Thyroid gland (tissue), 4 donors: ENCODE data around the gene ARV1. TPM values are rescaled to one million over a fixed set of nuclear protein-coding genes. Genes with fewer than 3 reads are reported as not detected.

Experiments
- DNase-seq, 2 donors: peaks; one replicate each; pipeline ENCODE4 v3.0.0-alpha.2; 2019
- H3K27ac ChIP-seq, 3 donors: fragments of 200-600 bp; sonication (generic); 1 replicate in 2 of 3; 2 replicates in 1 of 3; pipeline ENCODE4 v1.5.1; 2016 to 2019; ENCODE audit warnings: mild to moderate bottlenecking in 1 of 3, moderate library complexity in 1 of 3
- H3K27me3 ChIP-seq: fragments of 200-600 bp; sonication (generic); one replicate; pipeline ENCODE4 v1.5.1; 2019
- H3K36me3 ChIP-seq, 2 donors: fragments of 200-600 bp; sonication (generic); one replicate each; pipeline ENCODE4 v1.5.1; 2016 to 2019
- H3K4me1 ChIP-seq, 2 donors: fragments of 200-600 bp; sonication (generic); one replicate each; pipeline ENCODE4 v1.5.1; 2017 to 2019
- H3K4me3 ChIP-seq, 3 donors: fragments of 200-600 bp; sonication (generic); replicated peaks in 1 of 3; 1 replicate in 2 of 3; 2 replicates in 1 of 3; pipeline ENCODE4 v1.5.1; 2016; ENCODE audit warnings: mild to moderate bottlenecking in 1 of 3
- H3K9me3 ChIP-seq: fragments of 200-600 bp; sonication (generic); one replicate; pipeline ENCODE4 v1.5.1; 2017
- CTCF ChIP-seq, 6 experiments: fragments of 200-600 bp in 3 of 6; fragments of 450-650 bp in 3 of 6; sonication (generic) in 3 of 6; IDR thresholded peaks; one replicate each; pipeline ENCODE4 v1.5.1; 2016 to 2019; ENCODE audit warnings: antibody characterized with exemption in 6 of 6, mild to moderate bottlenecking in 2 of 6, inconsistent platforms in 1 of 6, moderate library complexity in 1 of 6
- POLR2A ChIP-seq, 2 donors: fragments of 450-650 bp; IDR thresholded peaks; one replicate each; pipeline ENCODE4 v1.6.1; 2017; ENCODE audit warnings: antibody characterized with exemption in 2 of 2, mild to moderate bottlenecking in 2 of 2, moderate library complexity in 1 of 2
- WGBS, 2 donors: methylation state at CpG; one replicate each; pipeline ENCODE4 v1.1.5; 2017; 5-methylcytosine and 5-hydroxymethylcytosine counted together
- intact Hi-C: fragments of 100-400 bp; cut with DNase I; formaldehyde crosslinking; loops from one replicate; pipeline ENCODE4 v1.15.1; 2023
- total RNA-seq, 4 donors: library from RNA; depleted of rRNA; stranded (reverse); fragments of >200 nt; gene quantifications; one replicate each; pipeline ENCODE4 v1.2.3, GENCODE V29; 2016

ARV1 gene
- total RNA-seq, 4 donors from 2014 or later, result 29.3 to 39.2 (median 34.8) TPM

GRCh38 chr1:231013391-231014015 lies 34.6 kb downstream of the ARV1 start:
- H3K4me3 ChIP-seq, result no peak overlapping the region
- no peak overlapping the region for H3K27ac ChIP-seq
- no peaks in the 10 kb centered on the region for H3K9me3 ChIP-seq
- no peaks in the 10 kb centered on the region for H3K27me3 ChIP-seq
- no peaks in the 10 kb centered on the region for H3K36me3 ChIP-seq
- TF ChIP-seq CTCF (IDR thresholded peaks at IDR 0.05), result no peak
- no peak for TF ChIP-seq POLR2A (IDR thresholded peaks at IDR 0.05)
- no peaks in the 10 kb centered on the region for H3K4me1 ChIP-seq
- 55 to 66% methylated on average over 3 of the region's 3 CpGs for WGBS, 2 donors
- intact Hi-C loops, result no loop called here
- no peak for DNase-seq

GRCh38 chr1:231016234-231016633 lies 37.3 kb downstream of the ARV1 start:
- no peaks in the 10 kb centered on the region for H3K36me3 ChIP-seq
- no peak overlapping the region for H3K27ac ChIP-seq
- TF ChIP-seq POLR2A (IDR thresholded peaks at IDR 0.05) (no peak), CTCF (IDR thresholded peaks at IDR 0.05) (no peak)
- intact Hi-C loops, result no loop called here
- H3K9me3 ChIP-seq, result no peaks in the 10 kb centered on the region
- no peaks in the 10 kb centered on the region for H3K4me1 ChIP-seq
- no peak overlapping the region for H3K4me3 ChIP-seq
- no peaks in the 10 kb centered on the region for H3K27me3 ChIP-seq
- WGBS, 2 donors, result 96 to 98% methylated on average over 6 of the region's 6 CpGs
- no peak for DNase-seq

- Histone ChIP-seq H3K9me3 (no peaks in the 10 kb centered on the region), H3K27ac (no peak overlapping the region), H3K27me3 (no peaks in the 10 kb centered on the region), H3K36me3 (no peaks in the 10 kb centered on the region), H3K4me3 (no peak overlapping the region), H3K4me1 (no peaks in the 10 kb centered on the region)
- no peak for DNase-seq
- intact Hi-C loops, result no loop called here
- TF ChIP-seq POLR2A (IDR thresholded peaks at IDR 0.05) (no peak), CTCF (IDR thresholded peaks at IDR 0.05) (no peak)
- 86 to 94% methylated on average over 5 of the region's 5 CpGs for WGBS, 2 donors
Observed at GRCh38 chr1:231016966-231017365, 38.1 kb downstream of the ARV1 start.

GRCh38 chr1:231019711-231020110 lies 40.8 kb downstream of the ARV1 start:
- H3K9me3 ChIP-seq, result no peaks in the 10 kb centered on the region
- H3K4me1 ChIP-seq, result no peaks in the 10 kb centered on the region
- intact Hi-C loops, result no loop called here
- 89 to 96% methylated on average over 13 to 14 of the region's 14 CpGs for WGBS, 2 donors
- H3K27ac ChIP-seq, result no peak overlapping the region
- no peak for DNase-seq
- H3K27me3 ChIP-seq, result no peaks in the 10 kb centered on the region
- H3K36me3 ChIP-seq, result no peaks in the 10 kb centered on the region
- TF ChIP-seq POLR2A (IDR thresholded peaks at IDR 0.05) (no peak), CTCF (IDR thresholded peaks at IDR 0.05) (no peak)
- no peak overlapping the region for H3K4me3 ChIP-seq

- Histone ChIP-seq H3K36me3 (no peaks in the 10 kb centered on the region), H3K9me3 (no peaks in the 10 kb centered on the region), H3K4me1 (no peaks in the 10 kb centered on the region), H3K4me3 (no peak overlapping the region), H3K27ac (no peak overlapping the region), H3K27me3 (no peaks in the 10 kb centered on the region)
- WGBS, 2 donors, result 80% methylated on average over 14 of the region's 14 CpGs
- TF ChIP-seq CTCF (IDR thresholded peaks at IDR 0.05), result no peak
- no peak for TF ChIP-seq POLR2A (IDR thresholded peaks at IDR 0.05)
- DNase-seq, result no peak
- intact Hi-C loops, result no loop called here
Observed at GRCh38 chr1:231020139-231020601, 41.3 kb downstream of the ARV1 start.
